ES-I3 (cell line): Measurements from ENCODE around the gene TMEM161A.
"Not testable (repeated sequence)": the region's sequence is repeated elsewhere in the genome, so short reads cannot be mapped to it uniquely, and the experiment has no call there.

Source experiments
- H3K36me3 ChIP-seq: 2 replicates; pipeline ENCODE4 v1.6.1; 2013; ENCODE audit warnings: mild to moderate bottlenecking, low read length, control low read depth, moderate library complexity; ENCODE audit not compliant: insufficient read depth
- H3K4me1 ChIP-seq: 2 replicates; pipeline ENCODE4 v1.6.1; 2013; ENCODE audit warnings: mild to moderate bottlenecking, control low read depth, low read length; ENCODE audit not compliant: insufficient read depth
- H3K9ac ChIP-seq: 2 replicates; pipeline ENCODE4 v1.6.1; 2013; ENCODE audit warnings: low read depth, mild to moderate bottlenecking, low read length, moderate library complexity
- H3K9me3 ChIP-seq: 2 replicates; pipeline ENCODE4 v1.6.1; 2013; ENCODE audit warnings: mild to moderate bottlenecking, low read length, moderate library complexity; ENCODE audit not compliant: control insufficient read depth, insufficient read depth

The TMEM161A gene

DNA sequence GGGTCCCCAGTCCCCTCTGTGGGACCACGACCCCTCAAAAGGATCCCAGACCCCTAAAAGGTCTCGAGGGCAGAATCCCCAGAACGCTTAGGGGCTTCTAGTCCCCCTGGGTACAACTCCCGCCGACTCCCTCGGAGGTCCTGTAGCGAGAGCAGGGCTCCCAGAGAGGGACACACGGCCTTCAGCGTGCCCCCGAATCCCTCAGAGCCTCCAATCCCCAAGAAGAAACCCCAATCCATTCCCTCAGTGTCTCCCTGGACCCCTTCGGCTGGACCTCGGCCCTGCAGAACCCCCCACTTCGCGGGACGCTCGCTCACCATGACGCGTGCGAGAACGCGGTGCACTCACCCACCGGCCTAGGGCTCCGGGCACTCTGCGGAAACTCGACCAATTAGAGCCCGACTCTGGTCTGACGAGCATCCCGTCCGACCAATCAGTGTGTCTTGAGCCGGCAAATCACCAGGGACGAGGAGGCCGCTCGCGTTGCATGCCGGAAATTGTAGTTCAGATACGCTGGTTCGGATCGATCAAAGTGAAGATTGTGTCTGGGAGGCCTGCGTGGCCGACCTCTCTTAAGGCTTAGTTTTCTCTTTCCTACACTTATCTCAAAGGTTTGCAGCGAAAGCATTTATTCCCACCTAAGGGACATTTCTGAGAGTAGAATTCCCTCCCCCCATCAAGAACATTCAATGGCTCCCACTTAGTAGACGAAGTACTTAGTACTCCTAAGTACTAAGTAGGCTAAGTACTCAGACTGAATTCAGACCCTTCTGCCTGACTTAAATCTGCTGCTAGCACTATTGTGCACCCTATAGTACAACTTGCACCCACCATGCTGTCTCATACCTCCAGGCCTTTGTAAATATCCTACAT lies at the start of gene TMEM161A:
TMEM161A (minus strand) TSS at position 370 of the 873 bp plus-strand sequence; CDS start at position 320, 50 bp downstream.
- Histone ChIP-seq H3K9ac (peak within 1 kb of the TSS; percentile 90), H3K36me3 (no peaks in the 10 kb centered on the region)

DNA sequence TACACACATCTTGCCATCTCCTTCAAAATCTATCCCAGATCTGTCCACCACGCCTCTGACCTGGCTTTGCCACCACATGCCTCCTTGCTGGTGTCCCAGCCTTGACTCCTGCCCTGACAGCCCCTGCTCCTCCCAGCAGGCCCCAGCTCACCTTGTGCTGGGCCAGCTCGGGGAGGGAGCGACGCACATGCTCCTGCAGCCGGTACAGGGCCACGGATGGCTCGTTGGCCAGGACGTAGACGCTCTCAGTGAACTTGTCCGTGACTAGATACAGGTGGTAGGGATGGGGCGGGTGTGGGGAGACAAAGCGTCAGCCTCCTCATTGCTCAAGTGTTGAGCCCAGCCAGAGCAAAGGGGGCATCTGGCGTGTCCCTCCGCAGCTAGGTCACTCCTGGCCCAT lies 48.5 kb upstream of the TMEM161A start:
- no peaks in the 10 kb centered on the region for H3K4me1 ChIP-seq
- no peaks in the 10 kb centered on the region; the same call in 1 of the 2 replicates for H3K36me3 ChIP-seq
- no peaks in the 10 kb centered on the region for H3K9me3 ChIP-seq
- no peak overlapping the region for H3K9ac ChIP-seq

More for the DNA sequence above, at the start of gene TMEM161A:
- Histone ChIP-seq H3K9me3 (no peaks in the 10 kb centered on the region), H3K4me1 (no peaks in the 10 kb centered on the region)

DNA sequence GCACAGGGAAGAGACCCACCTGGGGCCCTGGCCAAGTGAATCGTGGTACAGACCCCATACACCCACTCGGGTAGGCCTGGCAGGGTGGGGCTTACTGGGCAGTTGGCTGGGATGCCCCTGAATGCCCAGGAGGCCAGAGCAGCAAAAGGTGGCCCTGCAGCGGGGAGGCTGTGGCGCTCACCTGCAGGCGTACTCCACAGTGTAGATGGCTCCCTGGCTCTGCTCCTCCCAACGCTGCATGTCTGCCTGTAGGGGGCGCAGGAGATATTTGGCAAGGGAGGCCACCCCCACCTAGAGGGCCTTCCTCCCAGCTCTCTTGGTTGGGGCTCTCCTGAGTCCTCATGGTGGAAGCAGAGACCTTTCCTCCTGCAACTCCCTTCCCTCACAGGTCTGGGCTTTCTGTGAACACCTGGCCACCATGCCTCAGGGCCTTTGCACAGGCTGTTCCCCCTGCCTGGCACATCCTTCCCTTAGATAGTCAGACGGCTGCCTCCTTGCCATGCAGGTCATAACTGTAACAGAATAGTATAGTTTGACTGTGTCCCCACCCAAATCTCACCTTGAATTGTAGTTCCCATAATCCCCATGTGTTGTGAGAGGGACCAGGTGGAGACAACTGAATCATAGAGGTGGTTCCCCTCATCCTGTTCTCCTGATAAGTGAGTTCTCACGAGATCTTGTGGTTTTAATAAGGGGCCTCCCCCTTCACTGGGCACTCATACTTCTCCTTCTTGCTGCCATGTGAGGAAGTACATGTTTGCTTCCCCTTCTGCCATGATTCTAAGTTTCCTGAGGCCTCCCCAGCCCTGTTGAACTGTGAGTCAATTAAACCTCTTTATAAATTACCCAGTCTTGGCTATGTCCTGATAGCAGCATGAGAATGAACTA lies 47.8 kb upstream of the TMEM161A start:
- no peaks in the 10 kb centered on the region for H3K9me3 ChIP-seq
- H3K36me3 ChIP-seq: no peaks in the 10 kb centered on the region; the same call in 1 of the 2 replicates
- no peak overlapping the region for H3K9ac ChIP-seq
- no peaks in the 10 kb centered on the region for H3K4me1 ChIP-seq

DNA sequence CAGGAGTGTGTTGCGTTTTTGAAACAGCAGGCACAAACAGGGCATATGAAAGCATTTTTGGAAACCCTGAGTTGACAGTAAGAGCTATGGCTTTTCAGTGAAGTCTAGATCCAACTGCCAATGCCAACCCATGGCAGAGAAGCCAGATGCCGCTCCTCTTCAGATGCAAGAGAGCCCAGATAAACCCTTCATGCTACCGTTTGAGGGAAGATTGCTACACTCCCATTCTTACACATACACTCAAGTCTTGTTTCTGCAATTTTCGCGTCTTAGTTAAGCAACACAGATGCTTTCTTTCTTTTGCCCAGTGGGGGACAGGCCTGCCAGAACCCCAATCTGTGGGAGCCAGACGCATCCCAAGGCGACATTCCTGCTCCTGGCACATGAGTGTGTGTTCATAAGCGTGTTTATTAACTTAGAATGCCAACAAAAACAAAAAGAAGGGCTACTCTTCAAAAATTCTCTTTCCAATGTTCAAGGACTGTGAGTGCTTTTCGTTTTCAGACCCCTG lies 43.3 kb upstream of the TMEM161A start:
- Histone ChIP-seq H3K9ac (no peak overlapping the region), H3K4me1 (no peaks in the 10 kb centered on the region), H3K9me3 (no peaks in the 10 kb centered on the region), H3K36me3 (no peaks in the 10 kb centered on the region; the same call in 1 of the 2 replicates)

DNA sequence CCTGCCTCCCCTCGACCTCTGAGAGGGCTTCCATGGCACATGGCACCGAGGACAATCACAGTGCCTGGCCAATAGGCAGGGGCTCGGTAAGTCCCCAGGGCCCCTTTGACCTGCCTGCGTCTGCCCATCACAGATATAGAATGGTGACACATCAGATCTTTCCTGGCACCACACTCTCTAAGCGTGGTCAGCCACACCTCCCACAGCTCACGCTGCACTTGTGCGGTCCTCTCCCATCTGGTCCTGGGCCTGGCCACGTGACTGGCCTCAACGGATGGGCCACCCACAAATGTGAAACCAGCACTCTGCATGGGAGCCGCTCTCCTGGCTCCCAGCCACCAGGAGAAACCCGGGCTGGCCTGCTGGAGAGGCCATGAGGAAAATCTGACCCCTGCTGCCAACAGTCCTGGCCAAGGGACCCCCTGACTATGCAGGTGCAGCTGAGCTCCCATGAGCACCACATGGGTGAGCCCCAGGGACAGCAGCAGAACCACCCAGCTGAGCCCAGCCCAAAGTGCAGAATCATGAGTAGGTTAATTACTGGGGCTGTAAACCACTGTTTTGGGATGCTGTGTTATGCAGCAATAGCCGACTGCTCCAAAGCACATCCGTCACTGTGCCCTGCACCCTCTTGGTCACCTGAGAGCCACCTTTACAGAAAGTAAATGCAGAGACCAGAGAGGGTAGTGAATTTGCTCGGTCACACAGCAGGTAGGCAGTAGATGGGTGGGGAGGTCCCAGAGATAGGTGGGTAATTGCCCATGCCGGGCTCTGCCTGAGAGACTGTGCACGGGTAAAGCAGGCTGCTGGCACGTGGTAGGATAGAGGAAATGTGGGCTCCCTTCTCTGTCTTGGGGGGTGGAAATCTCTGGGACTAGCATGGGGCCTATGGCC lies 41.5 kb upstream of the TMEM161A start:
- H3K9ac ChIP-seq: no peak overlapping the region
- no peaks in the 10 kb centered on the region for H3K4me1 ChIP-seq
- no peaks in the 10 kb centered on the region; the same call in 1 of the 2 replicates for H3K36me3 ChIP-seq
- no peaks in the 10 kb centered on the region for H3K9me3 ChIP-seq

DNA sequence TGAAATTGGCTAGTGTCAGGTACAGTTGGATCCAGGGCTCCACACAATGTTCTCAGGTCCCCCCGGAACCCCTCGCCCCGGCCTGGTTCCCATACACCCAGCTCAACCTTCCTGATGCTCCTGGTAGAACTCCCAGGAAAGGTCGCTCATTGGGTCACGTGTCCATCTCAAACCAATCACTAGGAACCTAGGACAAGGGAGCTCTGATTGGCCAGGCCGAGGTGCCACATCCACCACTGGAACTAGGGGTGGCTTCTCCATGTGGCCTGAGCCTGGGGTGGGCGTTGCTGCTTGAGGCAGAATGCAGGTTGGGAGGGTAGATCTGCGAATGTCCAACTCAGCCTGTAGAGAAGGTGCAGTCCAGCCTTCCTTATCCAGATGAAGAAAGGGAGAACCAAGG lies 38.7 kb upstream of the TMEM161A start:
- no peak overlapping the region for H3K9ac ChIP-seq
- no peaks in the 10 kb centered on the region; the same call in 1 of the 2 replicates for H3K36me3 ChIP-seq
- peaks cover 6% of the 10 kb centered on the region; the same call in 1 of the 2 replicates for H3K4me1 ChIP-seq
- H3K9me3 ChIP-seq: no peaks in the 10 kb centered on the region

DNA sequence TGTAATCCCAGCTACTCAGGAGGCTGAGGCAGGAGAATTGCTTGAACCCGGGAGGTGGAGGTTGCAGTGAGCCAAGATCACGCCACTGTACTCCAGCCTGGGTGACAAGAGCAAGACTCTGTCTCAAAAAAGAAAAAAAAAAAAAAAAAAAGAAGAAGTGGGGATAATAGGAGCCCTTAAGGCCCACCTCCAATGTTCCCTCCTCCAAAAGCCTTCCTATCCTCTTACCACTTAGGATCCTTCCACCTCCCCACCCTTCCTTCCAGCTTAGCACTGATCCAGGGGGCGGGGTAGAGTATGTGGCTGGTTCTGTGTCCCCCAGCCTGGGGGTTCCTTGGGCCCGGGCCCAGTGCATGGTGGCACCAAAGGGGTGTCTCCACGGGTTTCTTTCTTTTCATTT lies 35.0 kb upstream of the TMEM161A start:
- not testable (repeated sequence) for H3K36me3 ChIP-seq, H3K9me3 ChIP-seq, H3K9ac ChIP-seq
- H3K4me1 ChIP-seq: peaks cover 10% of the 10 kb centered on the region

DNA sequence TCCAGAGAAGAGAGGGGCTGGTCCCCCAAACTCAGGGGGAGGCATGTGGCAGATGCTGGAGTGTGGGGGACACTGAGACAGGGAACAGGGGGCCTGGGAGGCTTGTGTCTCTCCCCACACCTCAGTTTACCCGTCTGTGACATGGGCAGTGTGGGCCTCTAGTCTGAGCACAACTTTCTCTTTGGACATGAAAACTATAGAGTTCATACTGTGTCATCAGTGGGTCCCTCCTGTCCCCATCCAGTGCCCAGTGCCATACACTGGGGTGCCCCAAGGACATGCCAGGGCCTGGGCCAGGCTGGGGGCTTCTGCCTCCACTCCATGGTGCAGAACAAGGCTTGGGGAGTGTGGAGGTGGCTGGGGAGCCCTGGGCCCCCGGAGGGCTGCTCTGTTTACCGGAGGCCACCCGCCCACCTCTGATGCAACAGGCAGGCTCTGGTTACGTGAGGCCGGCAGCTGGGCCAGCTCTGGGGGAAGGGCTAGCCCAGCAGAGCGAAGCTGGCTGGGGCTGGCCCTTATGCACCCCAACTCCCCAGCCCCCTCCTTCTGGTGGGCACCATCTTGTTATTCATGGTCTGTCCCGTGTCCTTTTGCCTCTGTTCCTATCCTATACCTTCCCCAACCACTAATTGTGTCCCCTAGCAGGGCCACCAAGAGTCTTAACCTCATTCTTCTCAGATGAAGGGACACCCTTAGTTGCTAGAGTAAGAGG lies 33.7 kb upstream of the TMEM161A start:
- no peaks in the 10 kb centered on the region for H3K9me3 ChIP-seq
- H3K9ac ChIP-seq: no peak overlapping the region
- peaks cover 10% of the 10 kb centered on the region for H3K4me1 ChIP-seq
- no peaks in the 10 kb centered on the region for H3K36me3 ChIP-seq

DNA sequence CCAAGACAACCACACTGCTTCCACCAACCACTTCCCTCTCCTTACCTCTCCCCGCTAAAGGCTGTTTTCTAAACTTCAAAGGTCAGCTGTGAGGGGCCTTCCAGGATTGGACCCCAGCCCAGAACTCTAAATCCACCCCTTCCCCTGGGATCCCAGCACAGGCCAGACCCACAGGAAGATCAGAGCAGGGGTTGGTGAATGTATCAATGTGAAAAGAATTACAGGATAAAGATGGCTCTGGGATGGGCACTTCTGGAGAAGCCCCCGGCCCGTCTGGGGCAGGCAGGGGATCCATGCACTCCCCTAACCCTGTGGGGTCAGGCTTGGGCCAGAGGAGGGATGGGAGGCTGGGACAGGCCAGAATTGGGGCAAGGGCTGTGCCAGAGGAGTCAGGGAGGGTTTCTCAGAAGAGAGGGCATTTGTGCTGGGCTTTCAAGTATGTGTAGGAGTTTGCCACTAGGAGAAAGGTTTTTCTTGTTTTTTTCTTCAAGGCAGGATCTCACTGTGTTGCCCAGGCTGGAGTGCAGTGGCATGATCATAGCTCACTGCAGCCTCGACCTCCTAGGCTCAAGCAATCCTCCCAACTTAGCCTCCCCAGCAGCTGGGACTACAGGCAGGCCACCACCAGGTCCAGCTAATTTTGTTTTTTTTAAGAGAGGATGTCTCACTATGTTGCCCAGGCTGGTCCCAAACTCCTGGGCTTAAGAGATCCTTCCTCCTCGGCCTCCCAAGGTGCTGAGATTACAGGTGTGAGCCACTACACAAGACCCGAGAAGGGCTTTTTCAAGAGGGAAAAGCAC lies 32.8 kb upstream of the TMEM161A start:
- no peaks in the 10 kb centered on the region for H3K9me3 ChIP-seq
- H3K36me3 ChIP-seq: no peaks in the 10 kb centered on the region
- peaks cover 10% of the 10 kb centered on the region for H3K4me1 ChIP-seq
- no peak overlapping the region; the same call in 1 of the 2 replicates for H3K9ac ChIP-seq

DNA sequence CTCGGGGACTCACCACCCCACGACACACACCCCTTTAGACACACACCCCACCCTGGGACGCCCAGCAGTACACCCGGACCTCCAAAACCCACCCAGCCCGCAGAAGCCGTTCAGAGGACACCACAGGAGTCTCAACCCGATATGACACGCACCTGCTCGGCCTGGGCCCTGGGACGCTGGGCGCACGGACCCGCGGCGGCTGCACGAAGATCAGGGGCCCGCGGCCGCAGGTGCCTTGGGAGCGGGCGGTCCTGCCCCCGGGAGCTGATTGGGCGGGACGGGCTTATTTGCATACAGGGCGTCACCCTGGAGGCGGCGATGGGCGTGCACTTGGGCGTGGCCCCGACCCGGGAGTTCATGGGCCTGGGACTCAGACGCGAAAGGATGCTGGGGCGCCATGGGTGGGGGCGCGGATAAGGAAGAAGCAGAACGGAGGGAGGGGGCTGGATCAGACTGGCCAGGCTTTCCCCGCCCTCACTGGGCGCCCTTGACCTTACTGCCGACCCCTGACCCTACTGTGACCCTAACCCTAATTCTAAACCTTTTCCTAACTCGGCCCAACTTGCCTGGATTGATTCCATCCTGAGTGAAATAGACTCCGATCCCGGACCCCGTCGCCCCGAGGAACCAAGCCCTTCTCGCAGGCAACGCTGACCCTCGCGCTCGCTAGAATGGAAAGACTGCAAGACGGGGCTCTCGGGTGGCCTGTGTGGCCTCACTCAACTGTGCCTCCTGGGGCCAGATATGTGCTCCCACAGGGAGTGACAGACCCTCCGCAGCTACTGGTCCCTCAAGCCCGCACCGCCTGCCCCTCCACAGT lies 32.0 kb upstream of the TMEM161A start, which contains the start of gene MEF2B:
MEF2B (minus strand) TSS at position 211 of the 820 bp plus-strand sequence. CDS start 19,528 bp downstream, outside the sequence.
- Histone ChIP-seq H3K9me3 (no peaks in the 10 kb centered on the region), H3K9ac (peak within 1 kb of the TSS; percentile 35; the same call in 1 of the 2 replicates), H3K36me3 (no peaks in the 10 kb centered on the region), H3K4me1 (peaks cover 10% of the 10 kb centered on the region)

DNA sequence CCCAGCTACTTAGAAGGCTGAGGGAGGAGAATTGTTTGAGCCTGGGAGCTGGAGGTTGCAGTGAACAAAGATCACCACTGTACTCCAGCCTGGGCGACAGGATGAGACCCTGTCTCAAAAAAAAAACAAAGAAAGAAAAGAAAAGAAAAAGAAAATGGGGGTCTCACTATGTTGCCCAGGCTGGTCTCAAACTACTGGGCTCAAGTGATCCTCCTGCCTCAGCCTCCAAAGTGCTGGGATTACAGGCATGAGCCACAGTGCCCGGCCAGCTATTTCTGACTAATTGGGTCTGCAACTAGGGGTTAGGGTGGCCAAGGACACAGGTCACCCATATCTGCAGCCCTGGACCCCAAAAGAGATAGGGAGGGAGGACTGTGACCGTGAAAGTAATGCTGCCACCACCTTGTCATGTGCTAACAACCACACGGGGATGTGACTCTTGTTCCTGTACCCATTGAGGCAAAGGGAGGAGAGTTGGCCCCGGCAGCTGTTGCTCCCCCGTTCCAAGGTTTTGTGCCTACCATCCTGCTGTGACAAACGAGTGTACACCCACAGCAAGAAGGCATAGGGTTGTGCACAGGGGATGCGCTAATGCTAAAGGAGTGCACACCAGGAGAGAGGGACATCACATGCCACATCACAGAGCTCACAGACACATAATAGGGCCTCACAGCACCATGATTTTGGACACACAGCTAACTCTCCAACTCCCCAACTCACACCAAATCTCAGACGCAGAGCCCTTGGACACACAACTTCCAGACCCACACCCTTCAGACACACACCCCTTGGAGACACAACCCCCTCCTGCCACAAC lies 31.2 kb upstream of the TMEM161A start:
- Histone ChIP-seq H3K9me3 (no peaks in the 10 kb centered on the region), H3K4me1 (peaks cover 10% of the 10 kb centered on the region), H3K36me3 (no peaks in the 10 kb centered on the region), H3K9ac (peak overlapping the region; percentile 35; the same call in 1 of the 2 replicates)
